Measurements from ENCODE around the gene FAS.

The FAS gene

DNA sequence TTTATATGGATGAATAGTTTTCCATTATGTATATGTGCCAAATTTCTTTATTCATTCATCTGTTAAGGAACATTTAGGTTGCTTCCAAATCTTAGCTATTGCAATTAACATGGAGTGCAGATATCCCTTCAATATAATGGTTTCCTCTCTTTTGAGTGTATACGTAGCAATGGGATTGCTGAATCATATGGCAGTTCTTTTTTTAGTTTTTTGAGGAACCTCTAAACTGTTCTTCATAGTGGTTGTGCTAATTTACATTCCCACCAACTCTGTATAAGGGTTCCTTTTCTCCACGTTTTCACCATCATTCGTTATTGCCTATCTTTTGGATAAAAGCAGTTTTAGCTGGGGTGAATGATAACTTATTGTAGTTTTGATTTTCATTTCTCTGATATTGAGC, 46.5 kb downstream of the FAS start:
- Histone ChIP-seq H3K9me3 (ENCODE audit: control insufficient read depth, insufficient read depth, low read length) (no peaks in the 10 kb centered on the region), H3K4me1 (ENCODE audit: control insufficient read depth, insufficient read depth, low read length) (peaks cover 8% of the 10 kb centered on the region), H3K27ac (ENCODE audit: low read depth, low read length) (no peak overlapping the region), H3K9ac (ENCODE audit: low read depth, low read length) (no peak overlapping the region), H3K36me3 (ENCODE audit: control insufficient read depth, insufficient read depth, low read length) (no peaks in the 10 kb centered on the region), H3K4me3 (ENCODE audit: low read depth, low read length) (no peak overlapping the region), H3K27me3 (ENCODE audit: control insufficient read depth, insufficient read depth, low read length) (no peaks in the 10 kb centered on the region)

DNA sequence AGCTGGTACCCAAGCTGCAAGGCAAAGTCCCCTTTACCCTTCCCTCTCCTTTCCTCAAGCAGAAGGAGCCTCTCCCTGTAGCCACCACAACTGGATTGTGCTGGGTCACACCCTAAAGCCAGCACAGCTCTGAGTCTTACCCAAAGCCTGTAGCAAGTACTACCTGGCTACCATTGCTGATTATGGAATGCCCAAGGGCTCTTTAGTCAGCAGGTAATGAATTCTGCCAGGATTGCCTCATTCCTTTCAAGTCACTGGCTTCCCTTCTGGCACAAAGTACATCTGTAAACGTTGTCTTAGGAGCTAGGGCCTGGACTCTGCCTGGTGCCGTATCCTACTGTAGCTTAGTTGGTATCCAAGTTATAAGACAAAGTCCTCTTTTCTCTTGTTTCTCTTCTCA, 52.0 kb downstream of the FAS start:
- no peaks in the 10 kb centered on the region for H3K36me3 ChIP-seq (ENCODE audit: control insufficient read depth, insufficient read depth, low read length)

DNA sequence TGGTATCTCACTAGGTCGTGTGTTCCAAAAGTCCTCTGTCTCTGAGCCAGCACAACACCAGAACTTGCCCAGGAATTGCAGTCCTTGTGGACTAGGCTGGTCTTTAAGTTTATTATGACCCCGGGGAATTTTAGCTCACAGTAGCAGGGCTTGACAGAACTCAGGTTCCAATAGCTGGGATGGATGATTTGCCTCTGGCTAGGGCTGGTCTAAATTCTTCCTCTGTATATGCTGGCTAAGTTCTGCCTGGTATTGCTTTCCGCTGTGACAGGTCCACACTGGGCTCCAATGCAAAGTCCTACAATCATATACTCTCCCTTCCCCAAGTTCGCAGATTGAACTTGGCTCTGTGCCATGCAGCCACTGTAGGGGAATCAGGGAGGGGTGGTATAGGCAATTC, 52.5 kb downstream of the FAS start:
- no peak overlapping the region for H3K27ac ChIP-seq (ENCODE audit: low read depth, low read length)
- no peak overlapping the region for H3K9ac ChIP-seq (ENCODE audit: low read depth, low read length)
- peaks cover 10% of the 10 kb centered on the region; the same call in 1 of the 2 replicates for H3K4me1 ChIP-seq (ENCODE audit: control insufficient read depth, insufficient read depth, low read length)
- H3K27me3 ChIP-seq (ENCODE audit: control insufficient read depth, insufficient read depth, low read length) = no peaks in the 10 kb centered on the region
- no peaks in the 10 kb centered on the region for H3K36me3 ChIP-seq (ENCODE audit: control insufficient read depth, insufficient read depth, low read length)
- H3K9me3 ChIP-seq (ENCODE audit: control insufficient read depth, insufficient read depth, low read length) = no peaks in the 10 kb centered on the region
- H3K4me3 ChIP-seq (ENCODE audit: low read depth, low read length) = no peak overlapping the region

More for the DNA sequence above, 52.0 kb downstream of the FAS start:
- Histone ChIP-seq H3K4me1 (ENCODE audit: control insufficient read depth, insufficient read depth, low read length) (peaks cover 10% of the 10 kb centered on the region; the same call in 1 of the 2 replicates), H3K9me3 (ENCODE audit: control insufficient read depth, insufficient read depth, low read length) (no peaks in the 10 kb centered on the region), H3K27me3 (ENCODE audit: control insufficient read depth, insufficient read depth, low read length) (no peaks in the 10 kb centered on the region), H3K4me3 (ENCODE audit: low read depth, low read length) (no peak overlapping the region), H3K27ac (ENCODE audit: low read depth, low read length) (no peak overlapping the region), H3K9ac (ENCODE audit: low read depth, low read length) (no peak overlapping the region)

DNA sequence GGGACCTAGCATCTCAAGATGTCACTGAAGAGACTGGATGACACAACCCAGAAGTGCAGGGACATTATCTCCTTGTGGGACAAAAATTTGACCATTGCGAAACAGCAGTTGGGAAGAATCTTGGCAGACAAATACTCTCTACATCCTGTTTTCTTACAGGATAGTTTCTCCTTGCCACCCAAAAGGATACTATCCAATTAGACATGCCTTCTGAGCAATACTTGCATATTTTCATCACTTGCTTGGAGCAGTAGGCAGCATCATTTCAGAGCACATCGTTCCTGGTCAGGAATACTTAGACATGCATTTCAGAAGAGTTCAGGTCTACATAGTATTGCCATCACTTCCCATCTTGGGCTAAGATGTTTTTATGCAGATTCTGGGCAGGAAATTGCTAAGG, 56.8 kb downstream of the FAS start:
- Histone ChIP-seq H3K4me3 (ENCODE audit: low read depth, low read length) (no peak overlapping the region), H3K4me1 (ENCODE audit: control insufficient read depth, insufficient read depth, low read length) (peaks cover 16% of the 10 kb centered on the region; the same call in 1 of the 2 replicates), H3K27me3 (ENCODE audit: control insufficient read depth, insufficient read depth, low read length) (no peaks in the 10 kb centered on the region), H3K36me3 (ENCODE audit: control insufficient read depth, insufficient read depth, low read length) (no peaks in the 10 kb centered on the region), H3K27ac (ENCODE audit: low read depth, low read length) (no peak overlapping the region), H3K9me3 (ENCODE audit: control insufficient read depth, insufficient read depth, low read length) (no peaks in the 10 kb centered on the region), H3K9ac (ENCODE audit: low read depth, low read length) (no peak overlapping the region)

DNA sequence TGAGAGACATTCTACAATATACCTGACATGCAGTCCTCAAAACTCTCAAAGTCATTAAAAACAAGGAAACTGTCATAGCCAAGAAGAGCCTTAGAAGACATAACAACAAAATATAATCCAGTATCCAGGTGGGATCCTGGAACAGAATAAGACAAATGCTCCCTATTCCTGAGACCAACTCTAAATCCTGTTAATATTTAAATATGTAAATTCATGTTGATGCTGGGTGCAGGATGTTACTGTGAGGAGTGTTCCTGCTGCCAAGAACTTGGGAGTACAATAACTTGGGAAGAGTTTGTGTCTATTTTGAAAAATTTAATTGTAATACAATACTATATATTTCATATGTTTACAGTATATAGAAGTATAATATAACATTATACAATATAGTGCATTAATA, 61.0 kb downstream of the FAS start:
- no peaks in the 10 kb centered on the region for H3K9me3 ChIP-seq (ENCODE audit: control insufficient read depth, insufficient read depth, low read length)
- H3K4me1 ChIP-seq (ENCODE audit: control insufficient read depth, insufficient read depth, low read length) = peaks cover 12% of the 10 kb centered on the region; the same call in 1 of the 2 replicates
- H3K27ac ChIP-seq (ENCODE audit: low read depth, low read length) = no peak overlapping the region
- no peak overlapping the region for H3K4me3 ChIP-seq (ENCODE audit: low read depth, low read length)
- H3K36me3 ChIP-seq (ENCODE audit: control insufficient read depth, insufficient read depth, low read length) = no peaks in the 10 kb centered on the region
- H3K27me3 ChIP-seq (ENCODE audit: control insufficient read depth, insufficient read depth, low read length) = no peaks in the 10 kb centered on the region
- H3K9ac ChIP-seq (ENCODE audit: low read depth, low read length) = no peak overlapping the region

DNA sequence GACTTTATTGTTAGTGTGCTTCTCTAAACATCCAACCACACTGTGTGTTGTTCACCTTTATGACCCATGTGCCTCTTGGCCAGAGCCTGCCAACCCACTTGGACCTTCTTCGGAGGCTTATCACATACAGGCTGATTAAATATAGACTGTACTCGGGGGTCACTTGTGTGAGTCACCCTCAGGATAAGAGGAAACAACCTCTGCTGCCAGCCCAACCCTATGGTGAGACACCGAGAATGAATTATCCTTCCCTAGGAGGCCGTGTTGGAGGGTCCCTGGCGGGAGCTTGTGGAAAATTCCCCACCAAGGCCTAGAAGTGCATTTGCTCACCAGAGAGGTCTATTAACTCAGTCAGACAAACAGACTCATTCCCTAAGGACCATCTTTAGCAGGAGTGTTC, 63.0 kb downstream of the FAS start:
- H3K4me3 ChIP-seq (ENCODE audit: low read depth, low read length) = no peak overlapping the region
- no peaks in the 10 kb centered on the region for H3K36me3 ChIP-seq (ENCODE audit: control insufficient read depth, insufficient read depth, low read length)

DNA sequence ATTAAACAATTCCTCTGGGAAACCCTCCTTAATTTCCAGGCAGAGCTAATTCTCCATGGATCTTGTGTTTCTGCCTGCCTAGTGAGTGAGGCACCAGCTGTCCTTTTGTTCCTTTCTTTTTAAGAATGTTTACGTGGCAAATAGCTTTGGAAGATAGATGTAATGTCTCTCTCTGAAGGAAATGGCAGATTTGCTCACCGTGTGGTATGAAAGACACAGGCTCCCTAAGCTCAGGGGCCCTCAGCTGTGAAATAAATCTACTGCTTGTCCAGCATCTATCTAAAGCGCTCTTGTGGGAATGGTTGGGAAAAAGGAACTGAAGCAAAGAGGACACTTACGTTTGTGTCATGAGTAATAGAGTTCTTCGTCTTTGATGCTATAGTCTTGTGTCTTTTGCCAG, 64.6 kb downstream of the FAS start:
- H3K4me3 ChIP-seq (ENCODE audit: low read depth, low read length) = no peak overlapping the region
- no peak overlapping the region for H3K9ac ChIP-seq (ENCODE audit: low read depth, low read length)
- H3K27ac ChIP-seq (ENCODE audit: low read depth, low read length) = no peak overlapping the region
- H3K36me3 ChIP-seq (ENCODE audit: control insufficient read depth, insufficient read depth, low read length) = no peaks in the 10 kb centered on the region
- no peaks in the 10 kb centered on the region for H3K9me3 ChIP-seq (ENCODE audit: control insufficient read depth, insufficient read depth, low read length)
- no peaks in the 10 kb centered on the region for H3K27me3 ChIP-seq (ENCODE audit: control insufficient read depth, insufficient read depth, low read length)
- H3K4me1 ChIP-seq (ENCODE audit: control insufficient read depth, insufficient read depth, low read length) = peaks cover 12% of the 10 kb centered on the region; the same call in 1 of the 2 replicates

More for the DNA sequence above, 63.0 kb downstream of the FAS start:
- no peak overlapping the region for H3K27ac ChIP-seq (ENCODE audit: low read depth, low read length)
- H3K9me3 ChIP-seq (ENCODE audit: control insufficient read depth, insufficient read depth, low read length) = no peaks in the 10 kb centered on the region
- peaks cover 12% of the 10 kb centered on the region; the same call in 1 of the 2 replicates for H3K4me1 ChIP-seq (ENCODE audit: control insufficient read depth, insufficient read depth, low read length)
- no peaks in the 10 kb centered on the region for H3K27me3 ChIP-seq (ENCODE audit: control insufficient read depth, insufficient read depth, low read length)
- no peak overlapping the region for H3K9ac ChIP-seq (ENCODE audit: low read depth, low read length)

DNA sequence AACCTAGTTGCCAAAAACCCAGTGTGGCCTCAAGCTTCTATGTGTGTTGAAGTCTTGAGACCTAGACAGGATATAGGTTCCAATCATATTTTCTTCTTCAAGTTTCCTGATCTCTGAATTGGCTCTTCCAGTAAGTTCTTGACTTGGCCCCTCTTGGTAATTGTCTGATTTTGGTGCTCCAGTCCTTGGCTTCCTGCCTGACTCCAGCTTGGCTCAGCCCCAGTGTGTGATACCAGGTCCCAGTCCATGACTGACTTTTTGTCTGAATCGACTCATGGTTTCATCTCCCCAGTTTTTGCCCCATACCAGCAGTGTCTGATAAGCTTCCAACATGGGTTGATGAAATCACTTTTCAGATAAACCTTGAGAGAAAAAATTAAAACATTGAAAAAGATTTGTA, 72.3 kb downstream of the FAS start:
- no peaks in the 10 kb centered on the region for H3K27me3 ChIP-seq (ENCODE audit: control insufficient read depth, insufficient read depth, low read length)
- no peak overlapping the region for H3K4me3 ChIP-seq (ENCODE audit: low read depth, low read length)
- H3K36me3 ChIP-seq (ENCODE audit: control insufficient read depth, insufficient read depth, low read length) = no peaks in the 10 kb centered on the region
- H3K27ac ChIP-seq (ENCODE audit: low read depth, low read length) = no peak overlapping the region
- peaks cover 11% of the 10 kb centered on the region for H3K4me1 ChIP-seq (ENCODE audit: control insufficient read depth, insufficient read depth, low read length)
- no peak overlapping the region for H3K9ac ChIP-seq (ENCODE audit: low read depth, low read length)
- no peaks in the 10 kb centered on the region for H3K9me3 ChIP-seq (ENCODE audit: control insufficient read depth, insufficient read depth, low read length)

DNA sequence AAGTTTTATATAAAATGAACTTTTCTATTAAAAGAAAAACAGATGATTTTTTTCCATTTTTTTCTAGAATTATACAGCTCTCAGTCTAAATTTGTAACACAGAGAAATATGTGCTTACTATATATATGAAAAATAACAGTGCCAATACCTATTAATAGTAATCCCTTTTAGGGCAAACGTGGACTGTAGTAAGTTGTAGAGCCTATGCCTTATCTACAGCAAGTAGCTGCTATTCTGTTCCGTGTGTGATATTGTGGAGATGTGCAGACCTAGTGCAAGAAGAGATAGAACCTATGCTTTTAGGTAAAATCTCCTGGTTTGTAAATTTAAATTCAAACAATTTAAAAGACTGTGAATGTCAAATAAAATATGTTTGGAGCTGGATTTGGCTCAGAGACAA, 72.9 kb downstream of the FAS start:
- H3K36me3 ChIP-seq (ENCODE audit: control insufficient read depth, insufficient read depth, low read length) = no peaks in the 10 kb centered on the region
- H3K4me3 ChIP-seq (ENCODE audit: low read depth, low read length) = no peak overlapping the region
- H3K27me3 ChIP-seq (ENCODE audit: control insufficient read depth, insufficient read depth, low read length) = no peaks in the 10 kb centered on the region
- no peak overlapping the region for H3K27ac ChIP-seq (ENCODE audit: low read depth, low read length)
- H3K9ac ChIP-seq (ENCODE audit: low read depth, low read length) = no peak overlapping the region
- no peaks in the 10 kb centered on the region for H3K9me3 ChIP-seq (ENCODE audit: control insufficient read depth, insufficient read depth, low read length)
- peaks cover 15% of the 10 kb centered on the region for H3K4me1 ChIP-seq (ENCODE audit: control insufficient read depth, insufficient read depth, low read length)

DNA sequence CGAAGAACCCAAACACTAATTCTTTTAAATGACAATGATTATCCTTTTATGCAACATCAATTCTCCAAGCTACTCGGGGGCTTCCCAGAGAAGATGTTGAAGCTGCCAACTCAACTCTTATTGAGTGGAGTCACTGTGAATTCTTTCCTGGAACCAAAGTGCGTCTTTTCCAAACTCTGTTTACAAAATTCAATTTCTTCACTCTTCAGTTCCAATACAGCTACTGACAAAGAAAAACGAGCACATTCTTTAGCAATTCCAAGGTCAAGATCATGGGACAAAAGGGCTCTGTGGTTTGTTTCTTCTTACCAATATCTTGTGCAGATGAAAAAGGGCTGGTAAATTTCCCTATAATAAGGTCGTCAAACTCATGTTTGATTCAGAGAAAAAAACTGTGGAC, 74.2 kb downstream of the FAS start:
- Histone ChIP-seq H3K27ac (ENCODE audit: low read depth, low read length) (no peak overlapping the region), H3K36me3 (ENCODE audit: control insufficient read depth, insufficient read depth, low read length) (no peaks in the 10 kb centered on the region), H3K27me3 (ENCODE audit: control insufficient read depth, insufficient read depth, low read length) (no peaks in the 10 kb centered on the region), H3K9ac (ENCODE audit: low read depth, low read length) (no peak overlapping the region), H3K4me1 (ENCODE audit: control insufficient read depth, insufficient read depth, low read length) (peaks cover 19% of the 10 kb centered on the region), H3K9me3 (ENCODE audit: control insufficient read depth, insufficient read depth, low read length) (no peaks in the 10 kb centered on the region), H3K4me3 (ENCODE audit: low read depth, low read length) (no peak overlapping the region)
